Neural crest cell (in vitro differentiated cells): Measurements from ENCODE around the gene SOCS6. TPM values are rescaled to one million over a fixed set of nuclear protein-coding genes. Genes with fewer than 3 reads are reported as not detected.

ENCODE experiments used
- DNase-seq: peaks from one replicate; pipeline ENCODE4 v3.0.0; 2021; ENCODE audit warnings: low read depth, mixed read lengths, low spot score
- H3K27ac Mint-ChIP-seq: one replicate; pipeline ENCODE4 v1.8.0; 2021; ENCODE audit warnings: mild to moderate bottlenecking, mixed read lengths; ENCODE audit not compliant: unreplicated experiment
- H3K27me3 Mint-ChIP-seq: 2 replicates; pipeline ENCODE4 v1.8.0; 2021; ENCODE audit warnings: low read depth, mild to moderate bottlenecking, mixed read lengths
- H3K36me3 Mint-ChIP-seq: 2 replicates; pipeline ENCODE4 v1.8.0; 2021; ENCODE audit warnings: low read depth, mild to moderate bottlenecking, mixed read lengths
- H3K4me1 Mint-ChIP-seq: 2 replicates; pipeline ENCODE4 v1.8.0; 2021; ENCODE audit warnings: mixed read lengths
- H3K4me3 Mint-ChIP-seq: one replicate; pipeline ENCODE4 v1.8.0; 2021; ENCODE audit warnings: mild to moderate bottlenecking, mixed read lengths
- H3K9me3 Mint-ChIP-seq: 2 replicates; pipeline ENCODE4 v1.8.0; 2021; ENCODE audit warnings: mixed read lengths
- total RNA-seq: library from RNA; stranded (reverse); gene quantifications from 2 replicates; pipeline ENCODE4 v1.2.1, GENCODE V29; 2021
- TF ChIP-seq, protein P1 (sequence below): fragments of 200-600 bp; sonication (generic); conservative IDR thresholded peaks from 2 replicates; pipeline ENCODE4 v1.5.0; 2021; ENCODE audit warnings: antibody characterized with exemption, mild to moderate bottlenecking

SOCS6 gene
- total RNA-seq, 1 donor from 2014 or later, result 28.9 TPM

- TF ChIP-seq, protein P1, sequence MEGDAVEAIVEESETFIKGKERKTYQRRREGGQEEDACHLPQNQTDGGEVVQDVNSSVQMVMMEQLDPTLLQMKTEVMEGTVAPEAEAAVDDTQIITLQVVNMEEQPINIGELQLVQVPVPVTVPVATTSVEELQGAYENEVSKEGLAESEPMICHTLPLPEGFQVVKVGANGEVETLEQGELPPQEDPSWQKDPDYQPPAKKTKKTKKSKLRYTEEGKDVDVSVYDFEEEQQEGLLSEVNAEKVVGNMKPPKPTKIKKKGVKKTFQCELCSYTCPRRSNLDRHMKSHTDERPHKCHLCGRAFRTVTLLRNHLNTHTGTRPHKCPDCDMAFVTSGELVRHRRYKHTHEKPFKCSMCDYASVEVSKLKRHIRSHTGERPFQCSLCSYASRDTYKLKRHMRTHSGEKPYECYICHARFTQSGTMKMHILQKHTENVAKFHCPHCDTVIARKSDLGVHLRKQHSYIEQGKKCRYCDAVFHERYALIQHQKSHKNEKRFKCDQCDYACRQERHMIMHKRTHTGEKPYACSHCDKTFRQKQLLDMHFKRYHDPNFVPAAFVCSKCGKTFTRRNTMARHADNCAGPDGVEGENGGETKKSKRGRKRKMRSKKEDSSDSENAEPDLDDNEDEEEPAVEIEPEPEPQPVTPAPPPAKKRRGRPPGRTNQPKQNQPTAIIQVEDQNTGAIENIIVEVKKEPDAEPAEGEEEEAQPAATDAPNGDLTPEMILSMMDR, result no peak
- no peak overlapping the region for H3K4me3 Mint-ChIP-seq
- no peak for DNase-seq
- no peak overlapping the region for H3K27ac Mint-ChIP-seq
- no peaks in the 10 kb centered on the region for H3K27me3 Mint-ChIP-seq
- peaks cover 2% of the 10 kb centered on the region for H3K9me3 Mint-ChIP-seq
- no peaks in the 10 kb centered on the region for H3K36me3 Mint-ChIP-seq
- peaks cover 22% of the 10 kb centered on the region for H3K4me1 Mint-ChIP-seq
Observed at GRCh38 chr18:70374154-70374553, 85.3 kb downstream of the SOCS6 start.

DNA sequence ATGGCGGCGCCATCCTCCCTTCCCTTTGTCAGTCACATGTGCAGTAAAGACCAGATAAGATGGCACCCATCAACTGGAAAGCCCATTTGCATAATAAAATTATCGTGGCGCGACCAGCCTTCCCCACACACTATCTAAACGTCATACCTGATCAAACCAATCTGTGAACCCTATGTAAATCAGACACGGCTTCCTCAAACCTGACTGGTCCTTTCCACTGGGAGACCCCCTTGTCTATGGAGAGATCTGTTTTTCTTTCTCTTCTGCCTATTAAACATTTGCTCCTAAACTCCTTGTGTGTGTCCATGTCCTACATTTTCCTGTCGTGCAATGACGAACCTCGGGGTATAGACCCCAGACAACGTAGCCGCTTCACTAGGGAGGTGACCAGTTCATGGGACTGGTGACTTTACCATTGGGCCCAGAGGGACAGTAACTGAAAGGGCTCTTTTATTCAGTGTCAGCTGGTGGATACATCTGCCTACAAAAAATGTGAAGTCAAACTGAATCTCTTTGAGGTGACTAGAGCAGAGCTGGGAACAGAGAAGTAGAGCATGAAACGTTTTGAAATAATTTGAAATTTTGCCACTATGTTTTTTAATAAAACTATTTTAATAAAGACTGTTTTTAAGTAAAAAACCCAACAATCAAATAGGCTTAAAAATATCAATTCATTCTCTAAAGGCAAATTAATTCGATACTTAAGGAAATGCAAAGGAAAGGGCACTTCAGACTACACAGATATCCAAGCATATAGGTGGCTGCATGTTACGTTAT lies 87.5 kb downstream of the SOCS6 start:
- peaks cover 2% of the 10 kb centered on the region for H3K9me3 Mint-ChIP-seq
- TF ChIP-seq, protein P1, result no peak
- H3K4me1 Mint-ChIP-seq, result peaks cover 34% of the 10 kb centered on the region
- H3K4me3 Mint-ChIP-seq, result no peak overlapping the region
- peak overlapping the region; percentile 11 for H3K27ac Mint-ChIP-seq
- DNase-seq, result no peak
- H3K36me3 Mint-ChIP-seq, result no peaks in the 10 kb centered on the region
- H3K27me3 Mint-ChIP-seq, result no peaks in the 10 kb centered on the region

DNA sequence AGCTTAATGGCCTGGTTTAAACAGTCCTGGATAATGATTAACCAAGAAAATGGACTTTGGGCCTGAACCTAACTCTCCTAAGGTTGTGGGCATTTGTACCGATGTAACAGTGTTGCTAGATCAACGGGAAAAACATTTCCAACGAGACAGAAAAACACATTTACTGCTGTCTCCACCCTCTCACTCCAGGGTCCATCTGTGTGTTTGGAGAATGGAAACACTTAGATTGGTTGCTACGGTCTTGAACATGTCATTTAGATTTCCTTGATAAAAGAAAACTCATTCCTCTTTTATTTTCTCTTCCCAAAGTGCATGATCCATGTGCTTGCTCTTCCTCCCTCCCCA lies 88.0 kb downstream of the SOCS6 start:
- H3K36me3 Mint-ChIP-seq, result no peaks in the 10 kb centered on the region
- no peak overlapping the region for H3K27ac Mint-ChIP-seq
- H3K4me3 Mint-ChIP-seq, result no peak overlapping the region
- DNase-seq, result no peak
- no peaks in the 10 kb centered on the region for H3K27me3 Mint-ChIP-seq
- peaks cover 2% of the 10 kb centered on the region for H3K9me3 Mint-ChIP-seq
- TF ChIP-seq, protein P1, result no peak
- H3K4me1 Mint-ChIP-seq, result peaks cover 40% of the 10 kb centered on the region

- H3K36me3 Mint-ChIP-seq, result no peaks in the 10 kb centered on the region
- H3K27ac Mint-ChIP-seq, result peak overlapping the region; percentile 5
- peaks cover 44% of the 10 kb centered on the region for H3K4me1 Mint-ChIP-seq
- H3K4me3 Mint-ChIP-seq, result no peak overlapping the region
- DNase-seq, result no peak
- peaks cover 2% of the 10 kb centered on the region for H3K9me3 Mint-ChIP-seq
- H3K27me3 Mint-ChIP-seq, result no peaks in the 10 kb centered on the region
- TF ChIP-seq, protein P1, result no peak
Observed at GRCh38 chr18:70377317-70377799, 88.5 kb downstream of the SOCS6 start.

DNA sequence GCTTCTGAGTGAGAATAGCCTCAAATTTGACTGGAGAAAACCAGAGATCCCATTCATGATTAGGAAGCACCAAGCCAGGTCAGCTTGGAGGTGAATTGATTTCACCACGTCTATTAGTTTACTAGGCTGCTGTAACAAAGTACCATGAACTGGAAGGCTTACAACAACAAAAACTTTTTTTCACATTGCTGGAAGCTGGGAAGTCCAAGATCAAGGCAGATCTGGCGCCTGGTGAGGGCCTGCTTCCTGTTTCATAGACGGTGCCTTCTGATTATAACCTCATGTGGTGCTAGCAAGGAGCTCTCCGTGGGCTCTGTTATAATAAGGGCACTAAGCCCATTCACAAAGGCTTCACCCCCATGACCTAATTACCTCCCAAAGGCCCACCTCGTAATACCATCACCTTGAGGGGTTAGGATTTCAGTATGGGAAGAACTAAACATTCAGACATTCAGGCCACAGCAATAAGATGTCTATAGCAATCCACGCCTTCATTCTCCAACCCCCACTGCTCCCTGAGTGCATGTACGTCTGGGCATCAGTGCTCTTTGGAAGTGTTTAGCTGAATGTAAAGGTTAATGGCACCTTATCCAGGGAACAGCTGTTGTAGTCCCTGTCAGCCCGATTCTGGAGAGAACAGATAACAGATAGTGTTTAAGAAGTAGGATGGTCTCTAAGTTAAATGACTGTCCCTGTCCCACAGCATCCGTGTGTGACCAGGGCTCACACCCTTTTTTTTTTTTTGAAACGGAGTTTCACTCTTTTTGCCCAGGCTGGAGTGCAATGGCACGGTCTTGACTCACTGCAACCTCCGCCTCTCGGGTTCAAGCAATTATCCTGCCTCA lies 89.2 kb downstream of the SOCS6 start:
- Mint-ChIP-seq H3K4me3 (no peak overlapping the region), H3K9me3 (peaks cover 2% of the 10 kb centered on the region), H3K27ac (peak overlapping the region; percentile 5), H3K36me3 (no peaks in the 10 kb centered on the region), H3K4me1 (peaks cover 45% of the 10 kb centered on the region), H3K27me3 (no peaks in the 10 kb centered on the region)
- no peak for DNase-seq
- TF ChIP-seq, protein P1, result no peak

Other genes starting within 250 kb of the SOCS6 start
- gene RTTN, start 83.4 kb upstream of the SOCS6 start, total RNA-seq, result 31.7 and 34.8 TPM in 2 replicates